Activated CD4-positive, CD25-positive, alpha-beta regulatory T cell (primary cell): ENCODE results near the gene CIC.

Source experiments
- DNase-seq, 4 experiments: peaks; one replicate each; lab custom pipeline; 2025; lab: John Stamatoyannopoulos, UW

The CIC gene

DNA sequence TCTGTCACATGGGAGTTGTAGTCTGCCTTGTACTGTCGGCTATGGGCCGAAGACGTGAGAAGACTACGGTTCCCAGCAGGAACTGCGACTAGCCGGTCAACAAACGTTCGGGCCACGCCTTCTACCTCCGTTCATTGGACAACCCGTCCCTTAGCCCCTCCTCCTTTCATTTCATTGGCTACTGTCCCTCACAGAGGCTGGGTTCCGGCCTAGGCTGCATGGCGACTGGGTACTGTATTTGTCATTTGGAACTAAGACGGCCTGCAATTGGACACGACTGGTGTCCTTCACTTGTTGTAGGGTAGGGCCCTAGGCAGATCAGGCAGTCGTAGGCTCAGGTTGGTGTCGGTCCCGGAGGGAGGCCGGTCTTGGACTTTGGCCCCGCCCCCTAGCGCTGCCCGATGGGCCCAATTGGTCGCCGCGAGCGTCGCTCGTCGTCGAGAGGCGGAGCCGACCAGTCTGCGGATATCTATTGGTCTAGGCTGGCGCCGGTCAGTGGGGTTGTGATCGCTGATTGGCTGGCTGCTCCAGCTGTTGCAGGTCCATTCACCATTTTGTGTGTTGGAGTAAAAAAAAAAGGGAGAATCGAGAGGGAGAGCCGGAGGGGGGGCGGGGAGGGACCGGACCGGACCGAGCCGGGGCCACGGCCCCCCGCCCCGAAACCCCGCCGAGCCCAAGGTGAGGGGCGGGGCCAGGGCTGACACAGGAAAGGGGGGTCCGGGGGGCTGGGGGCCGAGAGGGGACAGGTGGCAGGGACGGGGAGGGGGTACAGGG is at the start of gene CIC:
TSS of gene CIC (plus strand) at position 549 of the 774 bp plus-strand sequence. CDS start 2,532 bp downstream, outside the sequence.
- DNase-seq: peak; percentile 95 to 100 (median 98)

DNA sequence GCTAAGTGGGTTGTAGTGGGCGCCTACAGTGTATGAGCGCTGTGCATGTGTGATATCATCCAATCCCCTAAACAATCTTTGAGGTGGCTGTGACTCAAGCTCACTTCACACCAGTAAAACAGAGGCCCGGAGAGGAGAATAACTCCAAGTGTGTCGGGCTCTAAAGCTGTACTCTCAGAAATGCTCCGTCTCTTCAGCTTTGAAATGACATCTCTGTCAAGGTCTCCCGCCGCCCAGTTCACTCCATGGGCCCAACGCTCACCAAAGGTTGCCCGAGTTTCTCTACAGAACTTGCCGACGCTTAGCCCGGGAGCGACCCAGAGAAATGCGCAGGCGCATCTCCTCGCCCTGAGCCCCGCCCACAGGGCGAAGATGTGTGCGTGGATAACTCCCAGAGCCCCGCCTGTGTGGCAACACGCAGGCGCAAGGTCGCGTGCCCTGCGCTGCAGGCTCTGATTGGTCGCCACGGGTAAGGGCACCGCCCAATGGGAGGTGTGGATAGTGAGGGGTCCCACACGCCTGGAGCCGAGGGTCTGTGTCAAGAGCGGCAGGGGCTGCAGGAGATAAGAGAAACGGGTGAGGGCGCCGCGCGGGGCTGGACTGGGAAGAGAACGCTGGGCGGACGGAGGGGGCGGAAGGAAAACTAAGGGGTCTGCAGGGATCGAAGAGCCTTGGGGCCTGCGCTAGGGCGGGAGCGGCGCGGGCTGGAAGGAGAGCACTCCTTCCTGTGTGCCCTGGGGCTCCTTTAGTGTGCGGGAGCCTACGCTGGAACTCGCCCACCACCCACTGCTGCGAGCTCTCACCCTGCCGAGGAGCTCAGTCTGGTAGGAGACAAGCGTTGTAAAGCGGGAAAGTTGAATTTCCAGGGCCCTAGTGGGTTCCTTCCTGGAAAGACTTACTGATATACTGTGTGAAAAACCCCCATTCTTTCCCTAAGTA is 49.0 kb upstream of the CIC start, which contains the start of gene ZNF526:
TSS of gene ZNF526 (plus strand) at position 501 of the 939 bp plus-strand sequence. CDS start 4,092 bp downstream, outside the sequence.
- peak; percentile 90 to 93 (median 92) for DNase-seq

DNA sequence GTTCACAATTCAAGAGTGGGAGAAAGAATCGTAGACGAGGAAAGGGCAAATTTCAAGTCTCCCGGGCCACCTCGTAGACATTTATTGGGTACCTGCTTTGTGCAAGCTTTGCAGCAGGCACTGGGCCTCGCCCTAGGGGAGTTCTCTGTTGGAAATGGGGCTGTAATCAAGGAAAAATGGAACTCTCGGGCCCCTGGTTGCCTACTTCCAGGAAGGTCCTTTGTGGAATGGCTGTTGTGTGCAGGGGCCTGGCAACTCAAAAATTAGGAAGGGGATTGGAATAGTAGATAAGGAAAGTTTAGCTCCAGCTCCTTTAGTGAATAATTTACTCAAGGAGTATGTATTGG is 48.3 kb upstream of the CIC start:
- no peak for DNase-seq

DNA sequence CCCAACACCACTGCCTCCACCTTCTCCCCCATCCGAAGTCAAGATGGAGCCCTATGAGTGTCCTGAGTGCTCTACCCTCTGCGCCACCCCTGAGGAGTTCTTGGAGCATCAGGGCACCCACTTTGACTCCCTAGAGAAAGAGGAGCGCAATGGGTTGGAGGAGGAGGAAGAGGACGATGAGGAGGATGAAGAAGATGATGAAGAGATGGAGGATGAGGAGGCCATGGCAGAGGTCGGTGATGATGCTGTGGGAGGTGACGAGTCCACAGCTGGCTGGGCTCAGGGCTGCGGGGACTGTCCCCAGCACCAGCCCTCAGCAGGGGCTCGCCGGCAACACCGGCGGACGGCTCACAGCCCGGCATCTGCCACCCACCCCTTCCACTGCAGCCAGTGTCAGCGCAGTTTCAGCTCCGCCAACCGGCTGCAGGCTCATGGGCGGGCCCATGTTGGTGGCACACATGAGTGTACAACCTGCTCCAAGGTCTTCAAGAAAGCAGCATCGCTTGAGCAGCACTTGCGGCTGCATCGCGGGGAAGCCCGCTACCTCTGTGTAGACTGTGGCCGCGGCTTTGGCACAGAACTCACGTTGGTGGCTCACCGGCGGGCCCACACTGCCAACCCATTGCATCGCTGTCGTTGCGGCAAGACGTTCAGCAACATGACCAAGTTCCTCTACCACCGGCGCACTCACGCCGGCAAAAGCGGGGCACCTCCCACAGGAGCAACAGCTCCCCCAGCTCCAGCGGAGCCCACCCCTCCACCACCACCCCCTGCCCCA is 43.9 kb upstream of the CIC start:
- DNase-seq: no peak

DNA sequence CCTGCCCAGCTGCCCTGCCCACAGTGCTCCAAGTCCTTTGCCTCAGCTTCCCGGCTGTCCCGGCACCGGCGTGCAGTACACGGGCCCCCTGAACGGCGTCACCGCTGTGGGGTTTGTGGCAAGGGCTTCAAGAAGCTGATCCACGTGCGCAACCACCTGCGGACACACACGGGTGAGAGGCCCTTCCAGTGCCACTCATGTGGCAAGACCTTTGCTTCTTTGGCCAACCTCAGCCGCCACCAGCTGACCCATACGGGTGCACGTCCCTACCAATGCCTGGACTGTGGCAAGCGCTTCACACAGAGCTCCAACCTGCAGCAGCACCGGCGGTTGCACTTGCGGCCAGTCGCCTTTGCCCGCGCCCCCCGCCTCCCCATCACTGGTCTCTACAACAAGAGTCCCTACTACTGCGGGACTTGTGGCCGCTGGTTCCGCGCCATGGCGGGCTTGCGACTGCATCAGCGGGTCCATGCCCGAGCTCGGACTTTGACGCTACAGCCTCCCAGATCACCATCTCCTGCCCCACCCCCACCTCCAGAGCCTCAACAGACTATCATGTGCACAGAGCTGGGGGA is 43.2 kb upstream of the CIC start:
- no peak for DNase-seq

DNA sequence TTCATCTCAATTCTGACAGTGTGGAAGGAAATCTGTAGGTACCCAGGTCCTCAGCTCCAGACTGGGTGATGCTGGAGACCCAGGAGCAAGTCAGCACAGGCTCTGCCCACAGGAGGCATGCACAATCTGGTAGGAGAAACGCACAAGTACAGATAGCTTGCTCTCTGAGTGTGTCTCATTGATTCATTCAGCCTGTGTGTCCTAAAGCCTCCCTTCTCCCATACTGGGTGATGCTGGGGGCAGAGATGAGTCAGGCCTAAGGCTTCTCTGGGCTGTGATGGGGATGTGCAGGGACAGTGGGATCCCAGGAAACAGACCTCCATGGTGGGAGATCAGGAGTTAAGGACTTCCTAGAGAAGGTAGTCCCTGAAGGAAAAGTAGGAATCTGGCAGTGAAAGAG is 42.2 kb upstream of the CIC start:
- DNase-seq: no peak

DNA sequence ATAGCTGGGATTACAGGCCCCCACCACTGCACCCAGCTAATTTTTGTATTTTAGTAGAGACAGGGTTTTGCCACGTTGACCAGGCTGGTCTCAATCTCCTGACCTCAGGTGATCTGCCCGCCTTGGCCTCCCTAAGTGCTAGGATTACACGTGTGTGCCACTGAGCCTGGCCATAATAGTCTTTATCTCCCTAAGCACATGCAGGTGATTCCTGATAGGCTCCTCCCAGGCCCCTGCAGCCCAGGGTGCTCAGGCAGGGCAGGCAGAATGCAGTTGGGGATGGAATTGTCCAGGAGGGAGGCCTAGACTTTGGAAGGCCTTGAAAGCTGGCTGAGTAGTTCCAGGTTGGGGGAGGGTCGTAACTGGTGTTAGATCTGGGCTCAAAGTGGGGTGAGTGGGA is 40.4 kb upstream of the CIC start:
- DNase-seq: no peak

DNA sequence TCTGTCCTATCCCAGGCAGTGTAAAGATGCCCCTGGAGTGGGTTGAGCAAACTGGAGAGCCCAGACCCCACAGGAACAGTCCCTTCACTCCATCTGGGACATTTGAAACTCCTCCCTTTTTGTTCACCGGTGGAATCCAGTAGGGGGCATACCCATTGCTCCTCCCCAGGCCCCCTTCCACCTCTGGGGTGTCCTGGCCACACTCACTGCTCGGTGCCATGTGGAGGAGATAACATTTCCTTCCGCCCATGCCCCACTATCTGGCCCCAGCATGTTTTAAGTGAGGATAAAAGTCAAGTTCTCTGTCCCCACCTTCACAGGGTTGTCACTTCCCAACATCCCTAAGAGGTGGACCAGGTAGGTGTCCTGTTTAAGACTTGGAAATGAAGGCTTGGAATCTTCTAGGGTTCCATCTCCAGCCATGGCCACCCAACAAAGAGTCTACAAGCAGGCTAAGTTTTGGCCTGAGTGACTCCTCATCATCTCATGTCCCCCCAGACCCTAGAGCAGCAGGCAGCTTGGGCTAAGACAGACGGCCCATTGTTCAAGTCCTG is 39.7 kb upstream of the CIC start:
- no peak for DNase-seq

DNA sequence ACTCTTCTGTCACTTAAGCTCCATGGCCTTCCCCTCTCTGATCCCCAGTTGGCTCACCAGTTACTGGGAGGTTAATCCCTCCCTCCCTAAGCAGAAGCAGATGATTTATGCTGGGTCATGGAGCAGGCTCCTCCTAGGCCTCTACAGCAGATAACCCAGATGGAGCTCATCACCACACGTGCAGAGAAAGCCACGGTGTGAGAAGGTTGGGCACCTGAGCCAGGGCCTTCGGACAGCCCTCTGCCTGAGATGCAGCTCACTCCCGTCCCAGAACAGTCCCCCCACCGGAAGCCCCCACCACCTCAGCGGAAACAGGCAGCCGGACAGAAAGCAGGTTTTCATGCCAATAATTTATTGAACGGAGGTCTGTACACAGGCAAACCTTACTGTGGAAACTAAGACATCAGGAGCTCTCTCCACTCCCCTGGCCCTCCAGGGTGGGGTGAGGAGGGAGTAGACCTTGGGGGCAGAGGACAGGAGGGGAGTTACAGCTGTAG is 39.1 kb upstream of the CIC start:
- no peak for DNase-seq

DNA sequence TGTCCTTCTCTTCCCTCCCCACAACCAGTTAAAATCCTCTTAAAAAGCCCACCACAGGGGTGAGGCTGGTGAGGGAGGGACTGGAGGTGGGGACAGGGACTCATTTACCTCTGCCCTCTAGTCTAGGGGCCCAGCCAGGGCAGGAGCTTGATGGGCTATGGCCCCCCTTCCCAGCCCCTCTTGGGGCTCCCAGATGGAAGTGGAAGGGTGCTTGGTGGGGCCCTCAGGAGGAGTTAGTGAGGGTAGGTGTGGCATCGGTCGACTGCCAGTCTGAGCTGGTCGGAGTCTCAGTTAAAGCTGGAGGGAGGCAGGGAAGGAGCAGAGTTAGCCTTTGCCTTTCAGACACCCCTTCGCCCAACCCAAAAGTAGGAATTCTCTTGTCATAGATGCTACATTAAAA is 38.5 kb upstream of the CIC start:
- no peak for DNase-seq

DNA sequence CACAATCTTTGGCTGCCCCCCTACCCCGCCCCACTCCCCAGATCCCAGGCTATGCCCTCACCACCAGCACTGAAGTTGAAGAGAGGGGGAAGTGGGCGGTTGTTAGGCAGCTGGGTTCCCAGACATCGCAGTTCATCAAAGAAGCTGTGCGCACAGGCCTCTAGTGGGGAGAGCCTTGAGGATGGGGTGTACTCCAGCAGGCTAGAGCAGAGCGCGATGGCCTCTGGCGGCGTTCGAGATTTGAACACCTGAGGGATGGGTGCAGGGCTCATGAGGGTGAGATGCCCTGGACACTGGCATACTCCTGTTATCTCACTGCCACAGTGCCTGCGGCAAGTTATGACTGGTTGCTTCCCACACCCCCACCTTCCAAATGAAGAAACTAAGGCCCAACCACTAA is 36.6 kb upstream of the CIC start:
- DNase-seq: no peak

DNA sequence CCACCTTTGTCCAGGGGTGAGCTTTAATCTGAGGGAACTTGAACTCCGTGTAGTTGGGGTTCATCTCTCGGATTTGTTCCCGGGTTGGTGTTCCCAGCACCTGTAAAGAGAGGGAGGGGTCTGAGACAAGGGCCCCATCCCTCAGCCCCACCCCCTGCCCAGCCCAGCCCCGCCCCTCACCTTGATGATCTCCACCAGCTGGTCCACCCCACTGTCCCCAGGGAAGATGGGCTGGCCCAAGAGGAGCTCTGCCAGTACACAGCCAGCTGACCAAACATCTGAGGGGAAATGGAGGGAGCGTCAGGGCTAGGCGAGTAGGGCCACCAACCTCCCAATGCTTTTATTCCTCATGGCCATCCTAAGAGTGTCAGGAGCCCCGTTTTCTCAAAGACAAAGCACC is 35.9 kb upstream of the CIC start:
- no peak for DNase-seq

DNA sequence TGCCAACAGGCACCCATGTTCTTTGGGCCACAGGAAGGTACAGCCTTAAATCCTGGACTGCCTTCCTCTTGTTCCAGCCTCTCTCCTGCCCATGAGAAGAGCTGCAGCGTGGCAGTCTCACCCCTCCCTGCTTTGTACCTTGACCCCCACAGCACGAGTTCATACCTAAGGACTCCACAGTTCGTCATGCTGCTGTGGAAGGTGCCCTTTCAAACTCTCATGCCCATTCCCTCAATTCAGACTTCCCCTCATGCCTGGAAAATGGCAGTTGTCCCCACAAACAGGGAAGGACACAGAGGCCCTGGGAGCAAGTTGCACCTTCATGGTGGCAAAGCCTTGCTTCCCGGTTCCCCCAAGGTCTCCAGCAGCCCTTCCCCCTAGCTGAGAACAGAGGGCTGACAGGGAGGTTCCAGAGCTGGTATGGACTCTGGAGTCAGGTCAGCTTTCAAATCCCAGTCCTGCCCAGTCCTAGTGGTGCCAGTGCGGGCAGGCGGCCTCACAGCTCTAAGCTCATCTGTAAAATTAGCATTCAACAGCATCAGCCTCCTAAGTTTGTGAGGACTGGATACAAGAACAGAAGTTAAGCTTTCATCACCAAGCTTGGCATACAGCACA is 35.3 kb upstream of the CIC start:
- DNase-seq: no peak

DNA sequence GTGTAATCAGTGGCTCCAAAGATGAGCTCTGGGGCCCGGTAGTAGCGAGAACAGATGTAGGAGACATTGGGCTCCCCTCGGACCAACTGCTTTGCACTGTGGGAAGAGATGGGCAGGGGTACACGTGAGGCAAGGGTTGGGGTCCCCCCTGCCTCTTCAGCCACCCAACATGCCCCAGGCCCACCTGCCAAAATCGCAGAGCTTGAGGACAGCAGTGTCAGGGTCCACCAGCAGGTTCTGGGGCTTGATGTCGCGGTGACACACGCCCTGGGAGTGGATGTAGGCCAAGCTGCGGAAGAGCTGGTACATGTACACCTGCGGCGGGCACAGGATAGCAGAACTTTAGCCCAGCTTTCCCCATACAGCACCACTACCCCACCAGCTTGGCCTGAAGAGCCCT is 34.7 kb upstream of the CIC start:
- no peak for DNase-seq

DNA sequence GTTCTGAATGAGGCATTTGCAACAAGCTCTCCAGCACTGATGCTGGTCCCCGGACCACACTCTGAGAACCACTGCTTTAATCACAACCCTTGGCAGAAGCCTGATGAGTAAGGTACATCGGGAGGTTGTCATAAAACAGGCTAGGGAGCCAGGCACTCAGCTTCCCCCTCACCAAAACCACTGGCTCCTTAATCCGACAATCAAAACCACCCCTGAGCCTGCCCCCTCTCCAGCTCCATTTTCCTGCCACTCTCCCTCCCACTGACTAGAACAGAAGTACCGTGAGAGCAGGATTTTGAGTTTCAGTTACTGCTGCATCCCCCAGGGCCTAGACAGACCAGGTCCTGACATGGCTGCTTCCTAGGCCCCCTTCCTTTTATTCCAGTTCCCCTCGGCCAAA is 33.9 kb upstream of the CIC start:
- DNase-seq: no peak

DNA sequence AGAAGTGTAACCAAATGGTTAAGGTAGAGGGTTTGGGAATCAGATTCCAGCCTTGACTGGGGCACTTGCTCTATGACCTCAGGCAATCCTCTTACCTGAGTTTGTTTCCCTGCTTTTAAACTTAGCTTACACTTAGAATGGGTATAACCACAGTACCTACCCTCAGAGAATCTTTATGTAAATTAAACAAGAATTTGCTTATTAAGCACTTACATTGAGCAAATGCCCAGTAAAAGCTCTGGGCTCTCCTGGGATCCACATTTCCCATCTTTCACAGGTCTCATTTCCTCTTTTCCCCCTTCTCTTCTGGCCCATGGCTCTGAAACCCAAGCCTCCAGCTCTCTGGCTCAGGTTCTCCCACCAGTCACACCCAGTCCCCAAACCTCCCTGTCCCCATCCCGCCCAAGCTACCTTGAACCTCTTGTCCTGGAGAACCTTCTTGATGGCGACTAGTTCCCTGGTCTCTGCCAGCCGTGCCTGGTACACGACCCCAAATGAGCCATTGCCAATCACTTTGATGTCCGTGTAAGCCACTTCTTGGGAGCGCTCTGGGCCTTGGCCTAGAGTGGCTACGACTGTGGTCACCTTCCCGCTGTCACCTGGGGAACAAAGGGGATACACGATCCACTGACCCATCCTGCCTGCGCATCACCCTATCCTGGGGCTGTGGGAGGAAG is 29.4 kb upstream of the CIC start:
- DNase-seq: no peak

DNA sequence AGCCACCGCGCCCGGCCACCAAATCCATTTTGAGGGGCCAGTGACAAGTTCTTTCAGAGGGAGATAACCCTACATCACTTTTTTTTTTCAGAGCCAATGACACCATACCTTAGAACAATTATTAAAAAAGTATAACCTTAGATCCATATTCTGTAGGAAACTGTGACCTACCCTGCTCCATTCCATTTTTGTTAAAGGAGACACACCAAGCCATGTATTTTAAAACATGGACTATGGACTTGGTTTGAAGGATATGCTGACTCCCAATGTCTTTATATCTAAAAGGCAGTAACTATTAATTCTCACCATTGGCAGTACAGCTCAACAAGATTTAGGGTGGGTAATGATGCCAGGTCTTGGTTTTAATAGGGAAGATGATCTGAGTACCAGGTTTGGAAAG is 27.8 kb upstream of the CIC start:
- no peak for DNase-seq

DNA sequence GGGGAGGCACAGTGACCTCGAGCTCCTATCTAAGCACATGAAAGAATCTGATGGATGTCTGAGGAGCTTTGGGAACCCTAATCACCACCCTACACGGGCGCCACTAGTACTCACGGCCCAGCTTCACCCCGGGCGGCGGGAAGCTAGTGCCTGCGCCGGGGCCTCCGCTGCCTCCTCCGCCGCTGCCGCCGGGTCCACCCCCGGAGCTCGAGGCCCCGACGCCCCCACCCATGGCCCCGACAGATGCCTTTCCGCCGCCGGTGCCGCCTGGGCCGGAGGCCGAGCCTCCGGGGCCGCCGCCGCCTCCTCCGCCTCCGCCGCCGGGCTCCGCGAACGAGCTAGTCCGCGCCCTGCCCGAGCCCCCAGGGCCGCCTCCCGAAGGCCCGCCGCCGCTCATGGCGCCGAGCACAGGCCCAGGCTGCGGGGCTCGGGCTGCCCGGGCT is 27.0 kb upstream of the CIC start:
- peak in 1 of 4 experiments; percentile 46 for DNase-seq

DNA sequence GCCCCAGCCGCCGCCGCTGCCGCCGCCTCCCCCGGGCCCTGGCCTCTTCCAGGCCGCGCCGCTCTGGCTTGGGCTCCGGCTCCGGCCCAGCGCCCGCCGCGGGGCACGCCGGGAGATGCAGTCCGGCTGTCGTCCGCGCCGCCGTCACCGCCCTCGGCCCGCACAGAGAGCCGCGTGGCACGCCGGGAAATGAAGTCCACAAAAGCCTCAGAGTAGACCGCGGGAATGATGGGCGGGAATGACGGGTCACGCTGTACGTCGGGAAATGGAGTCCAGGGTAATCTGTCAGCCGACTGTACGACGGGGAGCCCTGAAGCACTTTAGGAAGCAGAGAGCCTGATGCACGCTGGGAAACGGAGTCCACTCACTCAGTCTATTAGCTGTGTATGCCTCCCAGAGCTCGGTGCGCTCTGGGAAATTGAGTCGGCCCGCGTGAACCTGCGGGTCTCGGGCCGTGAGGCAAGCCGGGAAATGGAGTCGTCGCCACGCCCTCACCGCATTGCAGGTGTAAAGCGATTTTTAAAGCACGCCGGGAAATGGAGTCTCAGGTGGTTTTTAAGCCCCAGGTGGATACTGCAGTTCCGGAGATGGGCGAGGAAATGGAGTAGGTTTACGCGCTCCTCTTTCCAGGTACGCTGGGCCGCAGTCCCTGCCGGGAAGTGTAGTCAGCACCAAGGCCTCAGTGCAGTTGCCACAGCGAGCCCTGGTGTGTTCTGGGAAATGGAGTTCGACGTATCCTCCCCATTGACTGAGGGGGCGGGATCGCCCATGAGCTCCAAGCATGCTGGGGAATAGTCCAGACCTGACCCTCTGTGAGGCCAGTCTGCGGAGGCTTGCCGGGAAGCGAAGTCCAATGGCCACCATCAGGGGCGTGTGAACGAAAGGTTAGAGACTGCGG is 26.3 kb upstream of the CIC start, which contains the start of gene GSK3A:
TSS of gene GSK3A (minus strand) at position 91 of the 898 bp plus-strand sequence. CDS start 137 bp downstream, outside the sequence.
- peak; percentile 94 to 96 (median 96) for DNase-seq
